H4 (cell line): Measurements from ENCODE around the gene DGKQ. TPM values are rescaled to one million over a fixed set of nuclear protein-coding genes. Genes with fewer than 3 reads are reported as not detected.
"Not testable (repeated sequence)": the region's sequence is repeated elsewhere in the genome, so short reads cannot be mapped to it uniquely, and the experiment has no call there.

Experiments used
- DNase-seq: peaks from one replicate; pipeline ENCODE4 v3.0.0-alpha.2; 2015; ENCODE audit warnings: low spot score
- total RNA-seq: library from RNA; depleted of rRNA; stranded (reverse); fragments of >200 nt; shearing (Covaris generic); gene quantifications from 2 replicates; pipeline ENCODE4 v1.2.3, GENCODE V29; 2014

DGKQ gene
- total RNA-seq, 1 experiment from 2014 or later, result 5.1 TPM

DNA sequence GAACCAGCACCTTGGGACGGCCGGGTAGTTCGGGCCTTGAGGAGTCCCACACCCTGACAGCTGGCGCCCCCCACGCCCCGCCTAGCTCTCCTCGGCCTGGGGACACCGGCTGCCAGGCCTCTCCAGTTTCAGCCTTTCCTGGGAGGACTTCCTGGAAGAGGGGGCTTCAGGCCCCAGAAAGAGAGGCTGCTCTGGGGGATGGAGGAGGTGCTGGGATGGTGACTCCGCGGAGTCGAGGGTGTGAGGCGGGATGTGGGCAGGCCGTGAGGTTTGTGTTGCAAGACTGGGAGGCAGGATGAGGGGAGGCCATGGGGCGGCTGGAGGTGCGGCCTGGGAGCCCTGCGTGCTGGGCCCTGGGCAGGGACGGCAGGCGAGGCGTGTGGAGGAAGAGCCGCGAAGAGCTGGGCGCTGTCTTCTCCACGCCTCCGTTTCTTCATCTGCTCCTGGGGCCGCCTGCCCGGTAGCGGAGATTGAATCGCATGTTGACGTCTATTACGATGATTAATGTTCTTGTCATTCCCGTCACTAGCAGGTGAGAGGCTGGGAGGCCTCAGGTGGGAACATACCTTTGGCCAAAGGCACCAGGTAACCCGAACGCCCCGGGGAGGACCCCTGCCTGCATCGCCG lies 37.1 kb upstream of the DGKQ start:
- DNase-seq, result peak; percentile 85

GRCh38 chr4:1009542-1010394 lies 36.4 kb upstream of the DGKQ start:
- DNase-seq, result no peak

GRCh38 chr4:1008840-1009541 lies 35.6 kb upstream of the DGKQ start:
- no peak for DNase-seq

DNA sequence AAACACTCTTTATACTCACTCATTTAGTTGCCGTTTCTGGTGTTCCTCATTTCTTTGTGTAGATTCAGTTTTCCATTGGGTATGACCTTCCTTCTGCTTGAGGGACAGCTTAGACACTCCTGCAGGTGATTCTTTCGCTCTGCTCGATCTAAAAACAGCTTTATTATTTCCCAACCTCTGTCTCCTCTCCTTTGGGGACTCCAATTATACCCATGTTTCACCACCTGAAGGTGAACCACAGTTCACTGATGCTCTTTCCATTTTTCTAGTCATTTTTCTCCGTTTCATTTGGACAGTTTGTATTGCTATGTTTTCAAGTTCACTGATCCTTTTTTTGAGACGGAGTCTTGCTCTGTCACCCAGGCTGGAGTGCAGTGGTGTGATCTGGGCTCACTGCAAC lies 33.5 kb upstream of the DGKQ start:
- no peak for DNase-seq

- DNase-seq, result no peak
These were observed 31.5 kb upstream of the DGKQ start for GRCh38 chr4:1004557-1005485.

- no peak for DNase-seq
These were observed 30.7 kb upstream of the DGKQ start for GRCh38 chr4:1004071-1004418.

DNA sequence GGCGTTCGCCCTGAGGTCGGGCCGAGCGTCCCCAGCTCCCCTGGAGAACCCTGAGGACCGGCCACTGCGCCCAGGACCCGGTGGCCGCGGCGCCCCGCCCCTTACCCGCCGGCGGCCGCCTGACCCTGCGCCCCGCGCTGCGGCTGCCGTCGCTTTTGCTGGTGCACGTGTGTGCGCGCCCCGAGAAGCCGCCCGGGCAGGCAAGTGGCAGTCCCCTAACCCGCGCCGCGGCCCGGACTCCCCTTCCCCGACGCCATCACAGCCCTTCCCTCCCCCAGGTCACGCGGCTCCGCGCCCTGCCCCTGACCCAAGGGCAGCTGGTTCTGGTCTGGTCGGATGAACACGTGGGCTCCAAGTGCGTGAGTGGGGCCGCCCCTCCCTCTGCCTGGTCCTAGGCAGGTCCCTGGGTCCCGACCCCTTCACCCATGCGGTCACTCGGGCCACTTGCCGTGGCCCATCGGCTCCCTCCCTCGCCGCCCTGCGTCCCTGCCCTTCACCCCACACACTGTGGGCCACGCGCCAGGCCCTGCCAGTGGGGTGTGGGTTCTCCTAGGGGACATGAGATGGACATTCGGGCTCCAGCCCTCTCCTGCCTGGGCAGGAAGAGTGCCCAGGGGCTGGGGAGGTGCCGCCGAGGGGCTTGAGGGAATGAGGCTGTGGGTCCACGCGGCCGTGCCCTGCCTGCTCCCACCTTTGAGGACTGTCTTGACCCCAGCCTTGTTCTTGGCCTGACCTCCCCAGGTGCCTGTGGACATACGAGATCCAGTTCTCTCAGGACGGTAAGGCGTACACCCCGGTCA lies 30.1 kb upstream of the DGKQ start:
- no peak for DNase-seq

DNA sequence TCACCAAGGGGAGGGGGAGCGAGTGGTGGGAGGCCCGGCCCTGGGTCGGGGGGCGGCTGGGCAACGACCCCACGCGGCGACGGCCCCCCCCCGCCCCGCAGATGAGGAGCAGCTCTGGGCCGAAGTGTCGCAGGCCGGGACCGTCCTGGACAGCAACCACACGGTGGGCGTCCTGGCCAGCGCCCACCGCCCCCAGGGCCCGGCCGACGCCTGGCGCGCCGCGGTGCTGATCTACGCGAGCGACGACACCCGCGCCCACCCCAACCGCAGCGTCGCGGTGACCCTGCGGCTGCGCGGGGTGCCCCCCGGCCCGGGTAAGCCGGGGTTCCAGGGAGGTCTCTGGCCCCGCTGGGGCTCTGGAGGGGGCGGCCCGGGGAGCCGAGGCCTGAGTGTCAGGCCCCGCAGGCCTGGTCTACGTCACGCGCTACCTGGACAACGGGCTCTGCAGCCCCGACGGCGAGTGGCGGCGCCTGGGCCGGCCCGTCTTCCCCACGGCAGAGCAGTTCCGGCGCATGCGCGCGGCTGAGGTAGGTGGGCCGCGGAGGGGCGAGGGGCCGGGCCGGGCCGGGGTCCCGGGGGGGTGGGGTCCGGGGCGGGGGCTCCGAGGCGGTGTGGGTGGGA lies 29.4 kb upstream of the DGKQ start:
- DNase-seq, result no peak

- DNase-seq, result no peak
These were observed 28.8 kb upstream of the DGKQ start for GRCh38 chr4:1002131-1002630.

DNA sequence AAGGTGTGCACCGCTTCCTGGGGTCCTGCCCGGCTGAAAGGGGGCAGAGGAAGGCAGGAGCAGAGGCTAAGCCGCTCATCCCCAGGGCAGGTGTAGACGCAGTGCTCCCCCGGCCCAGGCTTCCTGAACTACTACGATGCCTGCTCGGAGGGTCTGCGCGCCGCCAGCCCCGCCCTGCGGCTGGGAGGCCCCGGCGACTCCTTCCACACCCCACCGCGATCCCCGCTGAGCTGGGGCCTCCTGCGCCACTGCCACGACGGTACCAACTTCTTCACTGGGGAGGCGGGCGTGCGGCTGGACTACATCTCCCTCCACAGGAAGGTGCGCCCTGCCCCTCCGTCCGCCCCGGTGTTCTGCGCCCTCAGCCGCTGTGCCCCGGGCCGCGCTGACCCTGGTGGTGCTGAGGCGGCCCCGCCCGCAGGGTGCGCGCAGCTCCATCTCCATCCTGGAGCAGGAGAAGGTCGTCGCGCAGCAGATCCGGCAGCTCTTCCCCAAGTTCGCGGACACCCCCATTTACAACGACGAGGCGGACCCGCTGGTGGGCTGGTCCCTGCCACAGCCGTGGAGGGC lies 28.3 kb upstream of the DGKQ start:
- DNase-seq, result no peak

DNA sequence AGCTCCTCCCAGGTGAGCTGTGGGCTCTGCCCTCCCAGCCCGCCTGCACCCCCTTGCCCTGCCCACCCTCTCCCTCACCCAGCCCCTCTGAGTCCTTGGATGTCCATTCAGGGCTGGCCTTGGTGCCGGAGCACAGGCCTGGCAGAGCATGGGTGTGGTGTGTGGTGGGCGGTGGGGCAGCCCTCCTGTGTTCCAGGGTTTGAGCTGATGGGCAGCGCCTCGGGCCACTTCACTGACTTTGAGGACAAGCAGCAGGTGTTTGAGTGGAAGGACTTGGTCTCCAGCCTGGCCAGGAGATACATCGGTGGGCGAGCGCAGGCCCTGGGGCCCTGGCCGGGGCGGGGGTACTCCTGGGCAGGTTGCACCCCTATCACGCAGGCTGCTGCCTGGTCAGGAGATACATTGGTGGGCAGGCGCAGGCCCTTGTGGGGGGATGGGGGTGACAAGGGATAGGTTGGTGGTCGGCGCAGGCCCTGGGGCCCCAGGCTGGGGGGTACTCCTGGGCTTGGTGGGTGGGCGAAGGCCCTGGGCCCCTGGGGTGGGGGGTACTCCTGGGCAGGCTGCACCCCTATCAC lies 27.4 kb upstream of the DGKQ start:
- no peak for DNase-seq

- no peak for DNase-seq
These were observed 26.6 kb upstream of the DGKQ start for GRCh38 chr4:999882-1000425.

DNA sequence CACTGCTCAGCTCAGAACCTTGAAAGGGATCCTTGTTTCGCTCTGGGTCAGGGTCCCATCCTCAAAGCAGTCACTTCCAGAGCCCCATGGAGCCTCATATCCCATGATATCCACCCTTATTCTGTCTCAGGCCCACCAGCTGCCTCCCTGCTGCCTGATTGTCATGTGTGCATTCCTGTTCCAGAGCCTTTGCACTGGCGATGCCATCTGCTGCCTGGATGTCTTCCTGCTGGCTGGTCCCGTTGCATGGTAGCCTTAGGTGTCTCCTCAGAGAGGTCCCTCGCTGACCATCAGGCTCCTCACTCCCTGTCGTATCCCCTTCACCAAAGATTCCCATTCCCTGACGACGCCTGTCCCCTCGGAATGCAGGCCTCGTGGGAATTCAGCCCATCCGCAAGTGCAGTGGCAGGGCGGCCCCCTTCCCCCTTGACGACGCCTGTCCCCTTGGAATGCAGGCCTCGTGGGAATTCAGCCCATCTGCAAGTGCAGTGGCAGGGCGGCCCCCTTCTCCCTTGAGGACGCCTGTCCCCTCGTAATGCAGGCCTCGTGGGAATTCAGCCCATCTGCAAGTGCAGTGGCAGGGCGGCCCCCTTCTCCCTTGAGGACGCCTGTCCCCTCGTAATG lies 26.0 kb upstream of the DGKQ start:
- DNase-seq, result not testable (repeated sequence)

DNA sequence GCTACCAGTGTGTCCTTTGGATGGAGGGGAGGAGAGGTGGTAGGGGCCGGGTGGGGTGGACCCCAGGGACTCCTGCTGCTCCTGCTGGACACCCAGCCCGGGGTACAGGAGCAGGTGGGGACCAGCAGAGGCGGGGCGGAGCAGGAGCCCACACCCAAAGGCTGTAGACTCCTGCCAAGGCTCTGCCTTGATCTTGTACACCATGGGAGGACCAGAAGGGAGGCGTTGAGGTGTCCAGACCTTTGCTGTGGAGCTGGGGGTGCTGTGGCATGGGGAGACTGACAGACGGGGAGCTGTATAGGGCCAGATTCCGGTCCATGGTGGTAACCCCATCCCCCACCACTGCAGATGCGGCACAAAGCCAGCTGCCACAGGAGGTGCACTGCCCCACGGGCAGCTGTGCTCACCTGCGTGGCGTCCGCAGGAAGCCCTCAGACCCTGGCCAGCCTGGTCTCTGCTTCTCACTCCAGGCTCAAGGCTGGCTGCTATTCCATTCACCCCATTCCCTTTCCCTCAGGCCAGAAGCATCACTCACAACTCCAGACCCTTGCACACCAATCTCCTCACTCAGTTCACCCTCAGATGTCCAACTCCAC lies 24.8 kb upstream of the DGKQ start:
- DNase-seq, result no peak

DNA sequence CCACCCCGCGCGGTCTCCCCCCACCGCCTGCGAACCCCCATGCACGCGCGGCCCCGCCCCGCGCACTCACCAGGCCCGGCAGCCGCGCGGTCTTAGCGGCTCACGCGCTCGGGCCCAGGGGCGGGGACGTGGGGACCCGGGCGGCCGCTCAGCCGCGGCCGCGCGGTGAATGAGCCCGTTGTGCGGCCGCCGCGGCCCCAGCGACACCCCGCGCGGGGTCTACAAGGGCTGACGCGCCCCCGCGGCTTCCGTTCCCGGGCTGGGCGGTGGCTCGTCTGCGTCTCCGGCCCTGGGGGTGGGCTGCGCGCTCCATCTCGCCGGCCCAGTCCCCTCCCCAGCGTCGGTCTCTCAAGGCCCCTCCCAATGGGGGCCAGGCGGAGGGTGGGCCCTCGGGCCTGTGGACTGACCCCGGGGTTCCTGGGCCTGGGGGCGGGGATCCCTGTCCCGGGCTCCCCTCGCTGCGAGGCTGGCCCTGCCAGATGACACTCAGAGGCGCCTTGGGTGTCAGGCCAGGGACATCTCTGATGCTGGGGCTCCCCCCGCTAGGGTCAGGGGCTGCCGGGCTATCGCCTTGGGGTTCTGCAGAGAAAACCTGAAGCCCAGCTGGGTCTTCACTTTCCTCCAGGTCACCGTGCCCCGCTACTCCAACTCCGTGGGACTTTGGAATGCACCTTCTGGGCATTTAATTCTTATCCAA lies 24.2 kb upstream of the DGKQ start:
- no peak for DNase-seq

GRCh38 chr4:996997-997374 lies 23.6 kb upstream of the DGKQ start:
- no peak for DNase-seq

- no peak for DNase-seq
These were observed 22.9 kb upstream of the DGKQ start for GRCh38 chr4:996030-996996.
